Caco-2 (cell line): ENCODE measurements around the gene FASLG. TPM values are rescaled to one million over a fixed set of nuclear protein-coding genes. Genes with fewer than 3 reads are reported as not detected.

Experiments
- BruUV-seq: library from RNA; stranded (reverse); fragments of 400-500 nt; replicated peaks from 2 replicates; lab custom pipeline; 2021; lab: Mats Ljungman, UMichigan
- CTCF ChIA-PET: fragments of 300-600 bp; sonication (Branson Sonifier 250); formaldehyde crosslinking; loops from one replicate; lab custom pipeline; 2022; ENCODE audit warnings: antibody characterized with exemption; lab: Charles Lee
- POLR2A ChIA-PET: fragments of 300-600 bp; sonication (Branson Sonifier 250); formaldehyde crosslinking; loops from one replicate; lab custom pipeline; 2022; ENCODE audit warnings: antibody characterized with exemption; lab: Charles Lee
- DNase-seq, 2 experiments: peaks; one replicate each; pipeline versions ENCODE4 v3.0.0 to v3.0.0-alpha.2; 2020 to 2022
- H3K27me3 ChIP-seq: replicated peaks from 2 replicates; pipeline ENCODE4 v1.6.0; 2011; ENCODE audit warnings: low read length; ENCODE audit not compliant: control insufficient read depth, insufficient read depth
- H3K36me3 ChIP-seq: 2 replicates; pipeline ENCODE4 v1.5.1; 2011; ENCODE audit warnings: low read length; ENCODE audit not compliant: control insufficient read depth, insufficient read depth
- H3K4me1 ChIP-seq: fragments of 250-450 bp; sonication (Bioruptor Pico); 2 replicates; pipeline ENCODE4 v1.5.1; 2020; ENCODE audit warnings: mild to moderate bottlenecking
- H3K4me3 ChIP-seq: 2 replicates; pipeline ENCODE4 v1.5.1; 2011; ENCODE audit warnings: low read depth, mild to moderate bottlenecking, control low read depth, low read length
- H3K9me3 ChIP-seq: fragments of 250-450 bp; sonication (Bioruptor Pico); 2 replicates; pipeline ENCODE4 v1.5.1; 2020; ENCODE audit warnings: mild to moderate bottlenecking, moderate library complexity
- H3K27ac Mint-ChIP-seq: one replicate; pipeline ENCODE4 v1.8.0; 2022; ENCODE audit warnings: mixed read lengths; ENCODE audit not compliant: unreplicated experiment
- H3K27me3 Mint-ChIP-seq: one replicate; pipeline ENCODE4 v1.8.0; 2022; ENCODE audit warnings: mixed read lengths; ENCODE audit not compliant: insufficient read depth, unreplicated experiment
- H3K36me3 Mint-ChIP-seq: one replicate; pipeline ENCODE4 v1.8.0; 2022; ENCODE audit warnings: mild to moderate bottlenecking, mixed read lengths; ENCODE audit not compliant: insufficient read depth, unreplicated experiment
- H3K4me1 Mint-ChIP-seq: one replicate; pipeline ENCODE4 v1.8.0; 2022; ENCODE audit warnings: low read depth, mixed read lengths; ENCODE audit not compliant: unreplicated experiment
- H3K4me3 Mint-ChIP-seq: one replicate; pipeline ENCODE4 v1.8.0; 2022; ENCODE audit warnings: mild to moderate bottlenecking, moderate library complexity, mixed read lengths; ENCODE audit not compliant: unreplicated experiment
- H3K9me3 Mint-ChIP-seq: one replicate; pipeline ENCODE4 v1.8.0; 2022; ENCODE audit warnings: mixed read lengths; ENCODE audit not compliant: unreplicated experiment
- intact Hi-C: fragments of 100-400 bp; cut with micrococcal nuclease; formaldehyde crosslinking; loops from one replicate; pipeline ENCODE4 v1.10.0; 2022; ENCODE audit not compliant: unreplicated experiment
- total RNA-seq: library from RNA; stranded (reverse); gene quantifications from 2 replicates; pipeline ENCODE4 v1.2.3, GENCODE V29; 2022
- TF ChIP-seq, protein P1 (sequence below), 2 experiments: fragments of 200-600 bp in 1 of 2; IDR thresholded peaks; 1 replicate in 1 of 2; 2 replicates in 1 of 2; pipeline versions ENCODE4 v1.5.1 to v1.8.0; 2011 to 2022; ENCODE audit warnings: antibody characterized with exemption in 1 of 2, control low read depth in 1 of 2, inconsistent platforms in 1 of 2, low read depth in 1 of 2, low read length in 1 of 2, mild to moderate bottlenecking in 1 of 2, moderate library complexity in 1 of 2; ENCODE audit not compliant: insufficient read depth in 1 of 2, severe bottlenecking in 1 of 2, unreplicated experiment in 1 of 2

Gene FASLG
- total RNA-seq, 1 experiment from 2014 or later: not detected

- Mint-ChIP-seq H3K9me3 (peaks cover 47% of the 10 kb centered on the region), H3K27me3 (no peaks in the 10 kb centered on the region)
- POLR2A ChIA-PET: no interaction called here
Observed at GRCh38 chr1:172627702-172628101, 31.2 kb upstream of the FASLG start.

DNA sequence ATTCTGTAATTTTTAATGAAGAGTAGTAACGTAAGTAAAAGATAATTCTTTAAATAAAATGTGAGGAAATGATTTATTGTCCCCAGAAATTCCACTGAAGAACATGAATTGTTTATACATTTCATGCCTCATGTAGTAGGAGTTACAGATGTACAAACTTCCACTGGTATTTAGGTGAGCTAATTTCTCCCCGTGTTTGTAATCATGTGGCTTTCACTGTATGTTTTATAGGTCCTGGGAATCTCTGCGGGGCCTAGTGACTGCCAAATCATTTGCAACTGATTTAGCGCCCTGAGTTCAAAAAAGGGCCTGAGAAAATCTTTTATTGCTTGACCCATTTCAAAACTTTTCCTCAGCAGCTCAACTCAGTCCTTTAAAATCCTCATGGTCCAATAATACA lies 30.5 kb upstream of the FASLG start:
- Histone ChIP-seq H3K27me3 (no peaks in the 10 kb centered on the region), H3K4me3 (no peak overlapping the region), H3K4me1 (peaks cover 60% of the 10 kb centered on the region), H3K36me3 (no peaks in the 10 kb centered on the region), H3K9me3 (no peaks in the 10 kb centered on the region)
- ChIA-PET POLR2A (no interaction called here), CTCF (no interaction called here)
- no peak for DNase-seq
- peaks cover 6% of the 10 kb centered on the region for H3K36me3 Mint-ChIP-seq
- no peaks in the 10 kb centered on the region for H3K27me3 Mint-ChIP-seq
- H3K9me3 Mint-ChIP-seq: peaks cover 41% of the 10 kb centered on the region
- BruUV-seq: no TSS peak
- TF ChIP-seq, protein P1, sequence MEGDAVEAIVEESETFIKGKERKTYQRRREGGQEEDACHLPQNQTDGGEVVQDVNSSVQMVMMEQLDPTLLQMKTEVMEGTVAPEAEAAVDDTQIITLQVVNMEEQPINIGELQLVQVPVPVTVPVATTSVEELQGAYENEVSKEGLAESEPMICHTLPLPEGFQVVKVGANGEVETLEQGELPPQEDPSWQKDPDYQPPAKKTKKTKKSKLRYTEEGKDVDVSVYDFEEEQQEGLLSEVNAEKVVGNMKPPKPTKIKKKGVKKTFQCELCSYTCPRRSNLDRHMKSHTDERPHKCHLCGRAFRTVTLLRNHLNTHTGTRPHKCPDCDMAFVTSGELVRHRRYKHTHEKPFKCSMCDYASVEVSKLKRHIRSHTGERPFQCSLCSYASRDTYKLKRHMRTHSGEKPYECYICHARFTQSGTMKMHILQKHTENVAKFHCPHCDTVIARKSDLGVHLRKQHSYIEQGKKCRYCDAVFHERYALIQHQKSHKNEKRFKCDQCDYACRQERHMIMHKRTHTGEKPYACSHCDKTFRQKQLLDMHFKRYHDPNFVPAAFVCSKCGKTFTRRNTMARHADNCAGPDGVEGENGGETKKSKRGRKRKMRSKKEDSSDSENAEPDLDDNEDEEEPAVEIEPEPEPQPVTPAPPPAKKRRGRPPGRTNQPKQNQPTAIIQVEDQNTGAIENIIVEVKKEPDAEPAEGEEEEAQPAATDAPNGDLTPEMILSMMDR (IDR thresholded peaks at IDR 0.05; ENCODE audit: insufficient read depth in 1 of 2, low read depth in 1 of 2, low read length in 1 of 2, severe bottlenecking in 1 of 2, unreplicated experiment in 1 of 2): no peak
- H3K4me3 Mint-ChIP-seq: no peak overlapping the region
- peaks cover 33% of the 10 kb centered on the region for H3K4me1 Mint-ChIP-seq
- intact Hi-C loops: loop anchor here (5.0 kb wide), 1 partner anchor 89 kb away; no protein-coding TSS in a partner anchor
- H3K27ac Mint-ChIP-seq: no peak overlapping the region

More at GRCh38 chr1:172627702-172628101, 31.2 kb upstream of the FASLG start:
- Mint-ChIP-seq H3K36me3 (peaks cover 6% of the 10 kb centered on the region), H3K4me1 (peaks cover 35% of the 10 kb centered on the region), H3K27ac (no peak overlapping the region), H3K4me3 (no peak overlapping the region)
- Histone ChIP-seq H3K27me3 (no peaks in the 10 kb centered on the region), H3K36me3 (no peaks in the 10 kb centered on the region), H3K4me1 (peaks cover 60% of the 10 kb centered on the region), H3K9me3 (no peaks in the 10 kb centered on the region), H3K4me3 (no peak overlapping the region)
- TF ChIP-seq, protein P1 (IDR thresholded peaks at IDR 0.05; ENCODE audit: insufficient read depth in 1 of 2, low read depth in 1 of 2, low read length in 1 of 2, severe bottlenecking in 1 of 2, unreplicated experiment in 1 of 2): no peak
- BruUV-seq: no TSS peak
- no peak for DNase-seq
- CTCF ChIA-PET: no interaction called here
- intact Hi-C loops: loop anchor here (5.0 kb wide), 1 partner anchor 90 kb away; no protein-coding TSS in a partner anchor

GRCh38 chr1:172629170-172629569 lies 29.7 kb upstream of the FASLG start:
- no peak overlapping the region for H3K4me3 ChIP-seq
- H3K4me1 ChIP-seq: peaks cover 60% of the 10 kb centered on the region
- no peaks in the 10 kb centered on the region for H3K27me3 ChIP-seq
- H3K4me1 Mint-ChIP-seq: peaks cover 28% of the 10 kb centered on the region
- H3K4me3 Mint-ChIP-seq: no peak overlapping the region
- peaks cover 34% of the 10 kb centered on the region for H3K9me3 Mint-ChIP-seq
- DNase-seq: no peak
- H3K36me3 Mint-ChIP-seq: peaks cover 6% of the 10 kb centered on the region
- H3K27me3 Mint-ChIP-seq: no peaks in the 10 kb centered on the region
- peak overlapping the region; percentile 89 for H3K27ac Mint-ChIP-seq
- H3K36me3 ChIP-seq: no peaks in the 10 kb centered on the region
- ChIA-PET POLR2A (interaction anchor here (0.6 kb wide), 1 partner anchor 34 kb away, joined by 6 read pairs; no protein-coding TSS in a partner anchor), CTCF (no interaction called here)
- intact Hi-C loops: loop anchor here (5.0 kb wide), 1 partner anchor 88 kb away; no protein-coding TSS in a partner anchor
- H3K9me3 ChIP-seq: no peaks in the 10 kb centered on the region
- TF ChIP-seq, protein P1 (IDR thresholded peaks at IDR 0.05; ENCODE audit: insufficient read depth in 1 of 2, low read depth in 1 of 2, low read length in 1 of 2, severe bottlenecking in 1 of 2, unreplicated experiment in 1 of 2): no peak
- no TSS peak for BruUV-seq
